Spleen (tissue), 7 donors: ENCODE data around the gene MFAP3.

Experiments used
- POLR2A ChIP-seq, 3 donors: fragments of 450-650 bp; IDR thresholded peaks; one replicate each; pipeline ENCODE4 v1.5.1; 2017; ENCODE audit warnings: antibody characterized with exemption in 3 of 3, mild to moderate bottlenecking in 1 of 3
- POLR2AphosphoS5 ChIP-seq, 3 donors: sonication (generic); formaldehyde crosslinking; IDR thresholded peaks; one replicate each; pipeline ENCODE4 v1.5.1; 2017; ENCODE audit warnings: antibody characterized with exemption in 3 of 3
- TF ChIP-seq, protein P1 (sequence below), 11 experiments: fragments of 200-600 bp in 7 of 11; fragments of 450-650 bp in 4 of 11; sonication (generic) in 4 of 11; IDR thresholded peaks in 8 of 11; conservative IDR thresholded peaks in 3 of 11; 1 replicate in 7 of 11; 2 replicates in 4 of 11; pipeline versions ENCODE4 v1.4.0 to v1.8.0; 2016 to 2021; ENCODE audit warnings: antibody characterized with exemption in 11 of 11, inconsistent platforms in 4 of 11, mild to moderate bottlenecking in 1 of 11
- donor health status: DM: no; HTN: no; CAD: no; lungs with moderate emphysema.
- donor health status: DM: no; HTN: no; CAD: no.
- donor health status: DM: no; HTN: no; CAD: no.

DNA sequence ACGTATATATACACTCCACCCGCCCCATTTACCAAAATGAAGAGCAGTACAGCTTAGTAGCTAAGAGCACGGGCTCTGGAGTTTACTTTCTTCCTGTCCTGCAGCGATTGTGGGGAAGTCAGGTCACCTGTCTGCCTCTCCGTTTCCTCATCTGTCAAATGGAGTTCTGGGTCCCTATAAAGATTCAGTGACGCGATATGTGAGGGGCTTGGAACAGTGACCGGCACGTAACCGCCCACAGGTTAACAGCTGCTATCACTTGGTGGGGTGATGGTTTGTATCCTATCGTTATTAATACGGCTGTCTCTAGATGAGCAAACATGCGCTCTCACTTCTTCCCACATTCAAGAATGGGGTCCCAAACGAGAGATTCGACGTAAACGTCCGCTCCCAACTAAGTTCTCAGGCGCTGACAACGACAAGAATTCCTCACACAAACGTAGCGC lies 483 bp upstream of the MFAP3 start:
- no peak for TF ChIP-seq POLR2A (IDR thresholded peaks at IDR 0.05)
- TF ChIP-seq, protein P1, sequence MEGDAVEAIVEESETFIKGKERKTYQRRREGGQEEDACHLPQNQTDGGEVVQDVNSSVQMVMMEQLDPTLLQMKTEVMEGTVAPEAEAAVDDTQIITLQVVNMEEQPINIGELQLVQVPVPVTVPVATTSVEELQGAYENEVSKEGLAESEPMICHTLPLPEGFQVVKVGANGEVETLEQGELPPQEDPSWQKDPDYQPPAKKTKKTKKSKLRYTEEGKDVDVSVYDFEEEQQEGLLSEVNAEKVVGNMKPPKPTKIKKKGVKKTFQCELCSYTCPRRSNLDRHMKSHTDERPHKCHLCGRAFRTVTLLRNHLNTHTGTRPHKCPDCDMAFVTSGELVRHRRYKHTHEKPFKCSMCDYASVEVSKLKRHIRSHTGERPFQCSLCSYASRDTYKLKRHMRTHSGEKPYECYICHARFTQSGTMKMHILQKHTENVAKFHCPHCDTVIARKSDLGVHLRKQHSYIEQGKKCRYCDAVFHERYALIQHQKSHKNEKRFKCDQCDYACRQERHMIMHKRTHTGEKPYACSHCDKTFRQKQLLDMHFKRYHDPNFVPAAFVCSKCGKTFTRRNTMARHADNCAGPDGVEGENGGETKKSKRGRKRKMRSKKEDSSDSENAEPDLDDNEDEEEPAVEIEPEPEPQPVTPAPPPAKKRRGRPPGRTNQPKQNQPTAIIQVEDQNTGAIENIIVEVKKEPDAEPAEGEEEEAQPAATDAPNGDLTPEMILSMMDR (IDR thresholded peaks at IDR 0.05 in 8 of 11, conservative IDR thresholded peaks at IDR 0.05 in 3 of 11): no peak
- TF ChIP-seq POLR2AphosphoS5 (IDR thresholded peaks at IDR 0.05): no peak
